ENCODE measurements around the gene GLRX3. TPM values are rescaled to one million over a fixed set of nuclear protein-coding genes. Genes with fewer than 3 reads are reported as not detected.

Gene GLRX3
- polyA plus RNA-seq, 1 of the 3 experiments (the other 2 are of a cell fraction): 93.8 TPM

- no peak for DNase-seq
- no peak for TF ChIP-seq EP300 (IDR thresholded peaks at IDR 0.05; ENCODE audit: borderline replicate concordance in 1 of 2, low read depth in 1 of 2, low read length in 1 of 2)
- TF ChIP-seq RAD21 (IDR thresholded peaks at IDR 0.05; ENCODE audit: low read length): no peak
- no peak for TF ChIP-seq TEAD4 (IDR thresholded peaks at IDR 0.05; ENCODE audit: borderline replicate concordance, insufficient read depth)
- TF ChIP-seq MXI1 (IDR thresholded peaks at IDR 0.05; ENCODE audit: low read depth, low read length): no peak
- no peak for TF ChIP-seq MAX (IDR thresholded peaks at IDR 0.05; ENCODE audit: low read depth)
- no peak for TF ChIP-seq TAF1 (IDR thresholded peaks at IDR 0.05; ENCODE audit: borderline replicate concordance, low read depth, low read length)
- no peak for TF ChIP-seq ELF1 (IDR thresholded peaks at IDR 0.05)
- TF ChIP-seq, protein P1, sequence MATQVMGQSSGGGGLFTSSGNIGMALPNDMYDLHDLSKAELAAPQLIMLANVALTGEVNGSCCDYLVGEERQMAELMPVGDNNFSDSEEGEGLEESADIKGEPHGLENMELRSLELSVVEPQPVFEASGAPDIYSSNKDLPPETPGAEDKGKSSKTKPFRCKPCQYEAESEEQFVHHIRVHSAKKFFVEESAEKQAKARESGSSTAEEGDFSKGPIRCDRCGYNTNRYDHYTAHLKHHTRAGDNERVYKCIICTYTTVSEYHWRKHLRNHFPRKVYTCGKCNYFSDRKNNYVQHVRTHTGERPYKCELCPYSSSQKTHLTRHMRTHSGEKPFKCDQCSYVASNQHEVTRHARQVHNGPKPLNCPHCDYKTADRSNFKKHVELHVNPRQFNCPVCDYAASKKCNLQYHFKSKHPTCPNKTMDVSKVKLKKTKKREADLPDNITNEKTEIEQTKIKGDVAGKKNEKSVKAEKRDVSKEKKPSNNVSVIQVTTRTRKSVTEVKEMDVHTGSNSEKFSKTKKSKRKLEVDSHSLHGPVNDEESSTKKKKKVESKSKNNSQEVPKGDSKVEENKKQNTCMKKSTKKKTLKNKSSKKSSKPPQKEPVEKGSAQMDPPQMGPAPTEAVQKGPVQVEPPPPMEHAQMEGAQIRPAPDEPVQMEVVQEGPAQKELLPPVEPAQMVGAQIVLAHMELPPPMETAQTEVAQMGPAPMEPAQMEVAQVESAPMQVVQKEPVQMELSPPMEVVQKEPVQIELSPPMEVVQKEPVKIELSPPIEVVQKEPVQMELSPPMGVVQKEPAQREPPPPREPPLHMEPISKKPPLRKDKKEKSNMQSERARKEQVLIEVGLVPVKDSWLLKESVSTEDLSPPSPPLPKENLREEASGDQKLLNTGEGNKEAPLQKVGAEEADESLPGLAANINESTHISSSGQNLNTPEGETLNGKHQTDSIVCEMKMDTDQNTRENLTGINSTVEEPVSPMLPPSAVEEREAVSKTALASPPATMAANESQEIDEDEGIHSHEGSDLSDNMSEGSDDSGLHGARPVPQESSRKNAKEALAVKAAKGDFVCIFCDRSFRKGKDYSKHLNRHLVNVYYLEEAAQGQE (IDR thresholded peaks at IDR 0.05; ENCODE audit: low read depth, low read length): no peak
- TF ChIP-seq POLR2AphosphoS5 (IDR thresholded peaks at IDR 0.05; ENCODE audit: low read depth, low read length): no peak
- TF ChIP-seq, protein P2, sequence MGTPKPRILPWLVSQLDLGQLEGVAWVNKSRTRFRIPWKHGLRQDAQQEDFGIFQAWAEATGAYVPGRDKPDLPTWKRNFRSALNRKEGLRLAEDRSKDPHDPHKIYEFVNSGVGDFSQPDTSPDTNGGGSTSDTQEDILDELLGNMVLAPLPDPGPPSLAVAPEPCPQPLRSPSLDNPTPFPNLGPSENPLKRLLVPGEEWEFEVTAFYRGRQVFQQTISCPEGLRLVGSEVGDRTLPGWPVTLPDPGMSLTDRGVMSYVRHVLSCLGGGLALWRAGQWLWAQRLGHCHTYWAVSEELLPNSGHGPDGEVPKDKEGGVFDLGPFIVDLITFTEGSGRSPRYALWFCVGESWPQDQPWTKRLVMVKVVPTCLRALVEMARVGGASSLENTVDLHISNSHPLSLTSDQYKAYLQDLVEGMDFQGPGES (IDR thresholded peaks at IDR 0.05; ENCODE audit: low read depth, low read length): no peak
- TF ChIP-seq TCF12 (IDR thresholded peaks at IDR 0.05): no peak
- no peak for TF ChIP-seq FOXM1 (IDR thresholded peaks at IDR 0.05; ENCODE audit: low read depth)
- H3K27me3 ChIP-seq (ENCODE audit: insufficient read depth): no peaks in the 10 kb centered on the region
- no peak overlapping the region for H2AFZ ChIP-seq (ENCODE audit: low read depth)
- no peak overlapping the region for H3K27ac ChIP-seq (ENCODE audit: low read depth in 2 of 2, low read length in 1 of 2)
- ChIA-PET POLR2A (no interaction called here), CTCF (interaction anchor here (0.6 to 2.7 kb wide), 21 partner anchors 9 to 1684 kb away, joined by 3 to 35 read pairs (median 4); partner anchors contain the start of gene TCERG1L)
- H3K4me2 ChIP-seq: peak overlapping the region; percentile 75
- WGBS (ENCODE audit: low lambda C conversion rate): 95% methylated on average over 9 of the region's 25 CpGs
- no peaks in the 10 kb centered on the region for H3F3A ChIP-seq (replicated peaks; ENCODE audit: insufficient read depth)
- H3K9ac ChIP-seq: no peak overlapping the region
- no peaks in the 10 kb centered on the region for H3K9me3 ChIP-seq
- no peaks in the 10 kb centered on the region for H4K20me1 ChIP-seq (ENCODE audit: insufficient read depth)
- H3K36me3 ChIP-seq (replicated peaks in 1 of 2; ENCODE audit: control insufficient read depth in 1 of 2, insufficient read depth in 2 of 2, low read length in 1 of 2): peaks cover 1 to 8% of the 10 kb centered on the region in 2 experiments
- H3K4me1 ChIP-seq (ENCODE audit: control insufficient read depth in 1 of 2, insufficient read depth in 2 of 2, low read depth in 1 of 2, low read length in 1 of 2): peaks cover 0 to 23% of the 10 kb centered on the region in 2 experiments; a peak in 1 of 4 replicates
- no peaks in the 10 kb centered on the region for H3K79me2 ChIP-seq (ENCODE audit: insufficient read depth)
- no peaks in the 10 kb centered on the region for H3K9me2 ChIP-seq
- peak overlapping the region; percentile 52 to 58; a peak in 3 of 4 replicates for H3K4me3 ChIP-seq (ENCODE audit: low read depth in 2 of 2, low read length in 1 of 2)
These were observed 54.5 kb downstream of the GLRX3 start for GRCh38 chr10:130190737-130191115.

GRCh38 chr10:130191380-130191779 is 55.2 kb downstream of the GLRX3 start:
- no peaks in the 10 kb centered on the region for H3F3A ChIP-seq (replicated peaks; ENCODE audit: insufficient read depth)
- H2AFZ ChIP-seq (ENCODE audit: low read depth): no peak overlapping the region
- H3K27me3 ChIP-seq (ENCODE audit: insufficient read depth): no peaks in the 10 kb centered on the region
- no peaks in the 10 kb centered on the region for H3K79me2 ChIP-seq (ENCODE audit: insufficient read depth)
- H3K9ac ChIP-seq: no peak overlapping the region
- CTCF ChIA-PET: interaction anchor here (0.9 to 2.7 kb wide), 12 partner anchors 8 to 1684 kb away, joined by 3 to 35 read pairs (median 6); no protein-coding TSS in a partner anchor
- WGBS (ENCODE audit: low lambda C conversion rate): 94% methylated on average over 17 of the region's 22 CpGs
- no peak for DNase-seq
- no peaks in the 10 kb centered on the region for H4K20me1 ChIP-seq (ENCODE audit: insufficient read depth)
- POLR2A ChIA-PET: no interaction called here
- H3K9me2 ChIP-seq: no peaks in the 10 kb centered on the region
- TF ChIP-seq, protein P3, sequence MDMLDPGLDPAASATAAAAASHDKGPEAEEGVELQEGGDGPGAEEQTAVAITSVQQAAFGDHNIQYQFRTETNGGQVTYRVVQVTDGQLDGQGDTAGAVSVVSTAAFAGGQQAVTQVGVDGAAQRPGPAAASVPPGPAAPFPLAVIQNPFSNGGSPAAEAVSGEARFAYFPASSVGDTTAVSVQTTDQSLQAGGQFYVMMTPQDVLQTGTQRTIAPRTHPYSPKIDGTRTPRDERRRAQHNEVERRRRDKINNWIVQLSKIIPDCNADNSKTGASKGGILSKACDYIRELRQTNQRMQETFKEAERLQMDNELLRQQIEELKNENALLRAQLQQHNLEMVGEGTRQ (IDR thresholded peaks at IDR 0.05; ENCODE audit: borderline replicate concordance, low read depth, low read length): no peak
- TF ChIP-seq SIN3A (IDR thresholded peaks at IDR 0.05; ENCODE audit: borderline replicate concordance, low read depth, low read length): no peak
- no peak for TF ChIP-seq POLR2AphosphoS5 (IDR thresholded peaks at IDR 0.05; ENCODE audit: low read depth, low read length)
- no peak for TF ChIP-seq FOXM1 (IDR thresholded peaks at IDR 0.05; ENCODE audit: low read depth)
- TF ChIP-seq GABPA (IDR thresholded peaks at IDR 0.05; ENCODE audit: low read depth): no peak
- TF ChIP-seq YY1 (IDR thresholded peaks at IDR 0.05; ENCODE audit: low read depth): no peak
- no peak for TF ChIP-seq MEF2A (IDR thresholded peaks at IDR 0.05; ENCODE audit: borderline replicate concordance, low read depth)
- TF ChIP-seq MAX (IDR thresholded peaks at IDR 0.05; ENCODE audit: low read depth): no peak
- no peak for TF ChIP-seq JUND (IDR thresholded peaks at IDR 0.05)
- TF ChIP-seq MXI1 (IDR thresholded peaks at IDR 0.05; ENCODE audit: low read depth, low read length): no peak
- TF ChIP-seq USF1 (IDR thresholded peaks at IDR 0.05; ENCODE audit: borderline replicate concordance, low read depth): no peak
- no peak for TF ChIP-seq RAD21 (IDR thresholded peaks at IDR 0.05; ENCODE audit: low read length)
- TF ChIP-seq NRF1 (IDR thresholded peaks at IDR 0.05; ENCODE audit: low read depth, low read length): no peak
- no peak overlapping the region for H3K4me2 ChIP-seq
- H3K4me3 ChIP-seq (ENCODE audit: low read depth in 2 of 2, low read length in 1 of 2): no peak overlapping the region
- H3K9me3 ChIP-seq: no peaks in the 10 kb centered on the region
- H3K4me1 ChIP-seq (ENCODE audit: control insufficient read depth in 1 of 2, insufficient read depth in 2 of 2, low read depth in 1 of 2, low read length in 1 of 2): peaks cover 0 to 23% of the 10 kb centered on the region in 2 experiments; a peak in 1 of 4 replicates
- no peak overlapping the region for H3K27ac ChIP-seq (ENCODE audit: low read depth in 2 of 2, low read length in 1 of 2)
- peaks cover 0 to 8% of the 10 kb centered on the region in 2 experiments for H3K36me3 ChIP-seq (replicated peaks in 1 of 2; ENCODE audit: control insufficient read depth in 1 of 2, insufficient read depth in 2 of 2, low read length in 1 of 2)
